ENCODE data around the gene SLC6A8. TPM values are rescaled to one million over a fixed set of nuclear protein-coding genes. Genes with fewer than 3 reads are reported as not detected.

The SLC6A8 gene
- total RNA-seq, 1 donor from 2014 or later, result 57.9 TPM

DNA sequence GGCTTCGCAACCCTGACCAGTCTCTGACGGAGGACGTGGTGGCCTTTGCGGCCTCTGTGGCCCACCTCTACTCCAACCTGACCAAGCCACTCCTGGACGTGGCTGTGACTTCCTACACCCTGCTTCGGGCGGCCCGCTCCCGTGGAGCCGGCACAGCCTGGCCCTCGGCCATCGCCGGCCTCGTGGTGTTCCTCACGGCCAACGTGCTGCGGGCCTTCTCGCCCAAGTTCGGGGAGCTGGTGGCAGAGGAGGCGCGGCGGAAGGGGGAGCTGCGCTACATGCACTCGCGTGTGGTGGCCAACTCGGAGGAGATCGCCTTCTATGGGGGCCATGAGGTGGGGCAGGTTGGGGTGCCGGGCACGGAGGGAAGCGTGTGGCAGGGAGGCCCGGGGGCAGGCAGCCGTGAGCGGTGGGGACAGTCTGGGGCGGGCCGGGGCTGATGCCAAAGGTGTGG is 38.1 kb downstream of the SLC6A8 start:
- H3K27me3 Mint-ChIP-seq (ENCODE audit: low read depth, unreplicated experiment), result no peaks in the 10 kb centered on the region
- FAIRE-seq (no peak), DNase-seq (ENCODE audit: low read depth) (no peak)
- peaks cover 2% of the 10 kb centered on the region for H3K36me3 Mint-ChIP-seq (ENCODE audit: low read depth, unreplicated experiment)
- H3K4me3 ChIP-seq (ENCODE audit: insufficient read depth, low read depth, low read length), result no peak overlapping the region
- TF ChIP-seq EZH2 (IDR thresholded peaks at IDR 0.05; ENCODE audit: insufficient read depth, low read length), result no peak
- TF ChIP-seq, protein P1, sequence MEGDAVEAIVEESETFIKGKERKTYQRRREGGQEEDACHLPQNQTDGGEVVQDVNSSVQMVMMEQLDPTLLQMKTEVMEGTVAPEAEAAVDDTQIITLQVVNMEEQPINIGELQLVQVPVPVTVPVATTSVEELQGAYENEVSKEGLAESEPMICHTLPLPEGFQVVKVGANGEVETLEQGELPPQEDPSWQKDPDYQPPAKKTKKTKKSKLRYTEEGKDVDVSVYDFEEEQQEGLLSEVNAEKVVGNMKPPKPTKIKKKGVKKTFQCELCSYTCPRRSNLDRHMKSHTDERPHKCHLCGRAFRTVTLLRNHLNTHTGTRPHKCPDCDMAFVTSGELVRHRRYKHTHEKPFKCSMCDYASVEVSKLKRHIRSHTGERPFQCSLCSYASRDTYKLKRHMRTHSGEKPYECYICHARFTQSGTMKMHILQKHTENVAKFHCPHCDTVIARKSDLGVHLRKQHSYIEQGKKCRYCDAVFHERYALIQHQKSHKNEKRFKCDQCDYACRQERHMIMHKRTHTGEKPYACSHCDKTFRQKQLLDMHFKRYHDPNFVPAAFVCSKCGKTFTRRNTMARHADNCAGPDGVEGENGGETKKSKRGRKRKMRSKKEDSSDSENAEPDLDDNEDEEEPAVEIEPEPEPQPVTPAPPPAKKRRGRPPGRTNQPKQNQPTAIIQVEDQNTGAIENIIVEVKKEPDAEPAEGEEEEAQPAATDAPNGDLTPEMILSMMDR (IDR thresholded peaks at IDR 0.05; ENCODE audit: insufficient read depth, low read depth, low read length), result no peak
- peak overlapping the region; percentile 48 for H3K9ac ChIP-seq (ENCODE audit: low read length)
- peaks cover 16% of the 10 kb centered on the region for H4K20me1 ChIP-seq (ENCODE audit: insufficient read depth, low read length)
- H3K4me1 ChIP-seq (ENCODE audit: insufficient read depth, low read length), result peaks cover 29% of the 10 kb centered on the region
- no peaks in the 10 kb centered on the region for H3K36me3 ChIP-seq (ENCODE audit: insufficient read depth, low read length)
- H3K9me3 Mint-ChIP-seq (ENCODE audit: unreplicated experiment), result no peaks in the 10 kb centered on the region
- H3K27ac Mint-ChIP-seq (ENCODE audit: unreplicated experiment), result no peak overlapping the region
- peaks cover 23% of the 10 kb centered on the region for H3K79me2 ChIP-seq (ENCODE audit: insufficient read depth, low read length)
- no peak overlapping the region for H3K4me3 Mint-ChIP-seq (ENCODE audit: unreplicated experiment)
- no peaks in the 10 kb centered on the region for H3K9me3 ChIP-seq (ENCODE audit: insufficient read depth, low read depth, low read length)
- no peaks in the 10 kb centered on the region for H3K27me3 ChIP-seq (ENCODE audit: insufficient read depth, low read length)
- H3K27ac ChIP-seq (ENCODE audit: low read depth, low read length), result no peak overlapping the region
- peak overlapping the region; percentile 72 for H3K4me2 ChIP-seq (ENCODE audit: low read length)
- H3K4me1 Mint-ChIP-seq (ENCODE audit: low read depth, unreplicated experiment), result peaks cover 6% of the 10 kb centered on the region
- H2AFZ ChIP-seq (ENCODE audit: low read depth, low read length), result no peak overlapping the region

DNA sequence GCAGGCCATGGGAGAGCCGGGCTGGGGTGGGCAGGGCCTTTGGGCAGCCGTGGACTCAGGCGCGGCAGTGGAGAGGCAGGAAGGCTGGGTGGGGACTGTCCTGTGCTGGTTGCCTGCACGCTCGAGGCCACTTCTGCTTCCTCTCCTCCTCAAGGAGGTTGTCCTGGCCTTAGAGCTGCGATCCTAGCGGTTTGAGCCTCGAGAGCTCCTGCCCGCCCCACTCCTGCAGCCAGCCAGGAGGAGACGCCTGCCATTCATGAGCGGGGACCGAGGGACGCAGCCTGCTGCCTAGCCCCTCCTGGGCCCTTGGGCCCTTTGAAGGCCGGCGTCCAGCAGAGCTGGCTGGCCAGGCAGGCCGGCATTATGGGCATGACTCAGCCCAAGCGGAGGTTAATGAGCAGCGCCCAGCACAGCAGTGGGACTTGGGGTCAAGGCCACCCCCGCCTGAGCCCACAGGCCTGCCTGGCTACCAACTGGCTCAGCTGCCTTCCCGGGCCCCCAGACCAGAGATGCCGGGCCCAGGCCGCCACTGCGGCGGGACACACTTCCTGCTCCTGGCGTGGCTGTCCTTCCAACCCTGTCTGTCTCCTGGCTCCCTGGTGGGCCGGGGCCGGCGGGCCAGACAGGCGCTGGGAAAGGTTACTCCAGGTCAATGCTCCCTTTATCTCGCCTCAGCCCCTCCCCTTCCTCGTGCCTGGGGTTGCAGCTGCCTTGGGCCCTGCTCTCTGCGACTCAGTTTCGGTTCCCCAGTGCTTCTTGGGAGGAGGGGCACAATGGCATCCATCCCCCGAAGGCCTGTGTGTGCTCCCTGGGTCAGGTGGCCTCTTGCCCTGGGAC is 38.8 kb downstream of the SLC6A8 start:
- H3K4me3 ChIP-seq (ENCODE audit: insufficient read depth, low read depth, low read length), result peak overlapping the region; percentile 25
- H3K36me3 ChIP-seq (ENCODE audit: insufficient read depth, low read length), result no peaks in the 10 kb centered on the region
- H3K9me3 Mint-ChIP-seq (ENCODE audit: unreplicated experiment), result no peaks in the 10 kb centered on the region
- H3K4me2 ChIP-seq (ENCODE audit: low read length), result peak overlapping the region; percentile 72
- peaks cover 6% of the 10 kb centered on the region for H3K4me1 Mint-ChIP-seq (ENCODE audit: low read depth, unreplicated experiment)
- no peaks in the 10 kb centered on the region for H3K27me3 ChIP-seq (ENCODE audit: insufficient read depth, low read length)
- peak overlapping the region; percentile 52 for H2AFZ ChIP-seq (ENCODE audit: low read depth, low read length)
- H3K79me2 ChIP-seq (ENCODE audit: insufficient read depth, low read length), result peaks cover 21% of the 10 kb centered on the region
- H3K4me1 ChIP-seq (ENCODE audit: insufficient read depth, low read length), result peaks cover 29% of the 10 kb centered on the region
- peak overlapping the region; percentile 62 for H3K4me3 Mint-ChIP-seq (ENCODE audit: unreplicated experiment)
- H3K27me3 Mint-ChIP-seq (ENCODE audit: low read depth, unreplicated experiment), result no peaks in the 10 kb centered on the region
- H4K20me1 ChIP-seq (ENCODE audit: insufficient read depth, low read length), result peaks cover 14% of the 10 kb centered on the region
- TF ChIP-seq, protein P1 (IDR thresholded peaks at IDR 0.05; ENCODE audit: insufficient read depth, low read depth, low read length), result no peak
- no peak for TF ChIP-seq EZH2 (IDR thresholded peaks at IDR 0.05; ENCODE audit: insufficient read depth, low read length)
- peak overlapping the region; percentile 48 for H3K9ac ChIP-seq (ENCODE audit: low read length)
- H3K36me3 Mint-ChIP-seq (ENCODE audit: low read depth, unreplicated experiment), result peaks cover 7% of the 10 kb centered on the region
- peak overlapping the region; percentile 77 for H3K27ac Mint-ChIP-seq (ENCODE audit: unreplicated experiment)
- H3K9me3 ChIP-seq (ENCODE audit: insufficient read depth, low read depth, low read length), result no peaks in the 10 kb centered on the region
- DNase-seq (ENCODE audit: low read depth) (peak; percentile 46), FAIRE-seq (no peak)
- peak overlapping the region; percentile 33 for H3K27ac ChIP-seq (ENCODE audit: low read depth, low read length)
